ENCODE measurements around the gene RLIM.

Gene RLIM

GRCh38 chrX:74536152-74536831 lies 78.1 kb downstream of the RLIM start:
- DNase-seq = no peak

DNA sequence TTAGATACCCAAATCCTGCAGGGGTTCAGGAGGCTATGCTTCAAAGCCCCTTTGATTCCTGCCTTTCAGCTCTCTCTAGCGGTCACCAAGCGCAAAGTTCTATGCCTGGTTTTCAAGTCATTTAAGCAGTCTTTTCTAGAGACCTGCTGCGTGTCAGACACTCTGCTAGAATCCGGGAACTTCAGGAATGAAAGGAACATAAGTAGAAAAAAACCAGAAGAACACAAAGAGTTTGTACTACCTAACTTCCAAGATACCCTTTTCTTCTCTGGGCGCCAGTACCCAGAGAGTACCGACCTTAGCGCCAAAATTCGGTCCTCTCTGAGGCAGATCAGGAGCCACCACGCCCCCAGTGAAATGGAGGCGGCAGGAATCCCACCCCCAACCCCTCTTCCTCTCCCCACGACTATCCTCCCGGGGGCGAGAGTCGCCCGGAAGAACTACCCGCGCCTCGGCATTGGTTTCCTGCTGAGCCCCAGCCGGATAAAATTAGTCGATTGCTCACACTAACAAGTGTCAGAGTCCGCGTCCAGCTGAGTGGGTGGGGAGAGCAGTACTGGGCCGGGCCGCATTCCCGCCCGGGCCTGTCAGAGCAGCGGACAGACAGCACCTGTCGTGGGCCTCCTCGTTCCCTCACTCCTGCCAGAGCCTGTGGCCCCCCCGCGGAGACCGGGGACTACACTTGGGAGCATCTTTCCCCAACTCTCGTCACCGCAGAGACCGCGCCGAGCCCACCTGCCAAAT lies 78.8 kb downstream of the RLIM start:
- DNase-seq = no peak
